Measurements from ENCODE around the gene CBX4.

The CBX4 gene

GRCh38 chr17:79839356-79840268 lies at the start of gene CBX4:
TSS of gene CBX4 (minus strand) at chr17:79839440. CDS start at chr17:79839251, 189 bp downstream.
- DNase-seq, result peak; percentile 96

GRCh38 chr17:79888009-79888540 lies 48.8 kb upstream of the CBX4 start:
- DNase-seq, result no peak

- no peak for DNase-seq
Measured at GRCh38 chr17:79887451-79887991, 48.3 kb upstream of the CBX4 start.

- DNase-seq, result no peak
Measured at GRCh38 chr17:79883202-79883601, 44.0 kb upstream of the CBX4 start.

GRCh38 chr17:79878329-79878947 lies 39.2 kb upstream of the CBX4 start:
- no peak for DNase-seq

GRCh38 chr17:79877041-79877440 lies 37.8 kb upstream of the CBX4 start:
- DNase-seq, result no peak

- DNase-seq, result no peak
Measured at GRCh38 chr17:79875511-79875910, 36.3 kb upstream of the CBX4 start.

- peak; percentile 73 for DNase-seq
Measured at GRCh38 chr17:79874329-79874981, 35.2 kb upstream of the CBX4 start.

GRCh38 chr17:79873583-79873982 lies 34.3 kb upstream of the CBX4 start:
- DNase-seq, result no peak

- DNase-seq, result no peak
Measured at GRCh38 chr17:79872762-79873161, 33.5 kb upstream of the CBX4 start.

- no peak for DNase-seq
Measured at GRCh38 chr17:79871131-79871530, 31.9 kb upstream of the CBX4 start.

- DNase-seq, result peak; percentile 74
Measured at GRCh38 chr17:79870540-79870939, 31.3 kb upstream of the CBX4 start.

GRCh38 chr17:79866791-79867518 lies 27.7 kb upstream of the CBX4 start:
- no peak for DNase-seq

GRCh38 chr17:79865351-79866210 lies 26.3 kb upstream of the CBX4 start:
- DNase-seq, result no peak

- no peak for DNase-seq
Measured at GRCh38 chr17:79864617-79865250, 25.5 kb upstream of the CBX4 start.

GRCh38 chr17:79864147-79864546 lies 24.9 kb upstream of the CBX4 start:
- DNase-seq, result no peak

GRCh38 chr17:79862771-79863440 lies 23.7 kb upstream of the CBX4 start:
- DNase-seq, result no peak

- no peak for DNase-seq
Measured at GRCh38 chr17:79862238-79862637, 23.0 kb upstream of the CBX4 start.

GRCh38 chr17:79861413-79862216 lies 22.4 kb upstream of the CBX4 start:
- DNase-seq, result no peak

Data from NCI-H82 (cell line).